H1 (cell line): ENCODE measurements around the gene BSDC1. TPM values are rescaled to one million over a fixed set of nuclear protein-coding genes. Genes with fewer than 3 reads are reported as not detected.

Experiments used
- CTCF ChIA-PET: fragments of 300-600 bp; sonication (Branson Sonifier 250); formaldehyde crosslinking; loops from one replicate; lab custom pipeline; 2021; ENCODE audit not compliant: partially characterized antibody; lab: Charles Lee
- POLR2A ChIA-PET: fragments of 300-600 bp; sonication (Branson Sonifier 250); formaldehyde crosslinking; loops from one replicate; lab custom pipeline; 2021; ENCODE audit warnings: inconsistent platforms; ENCODE audit not compliant: partially characterized antibody; lab: Charles Lee
- DNase-seq, 2 experiments: peaks; one replicate each; pipeline versions ENCODE4 v3.0.0 to v3.0.0-alpha.2; 2010 to 2022; ENCODE audit warnings: low spot score in 2 of 2, low read depth in 1 of 2, mixed read lengths in 1 of 2
- FAIRE-seq: peaks from 2 replicates; lab custom pipeline; 2011; peaks lifted over from hg19 to GRCh38; lab: Jason Lieb, UNC
- H2AFZ ChIP-seq: 2 replicates; pipeline ENCODE4 v1.8.1; 2012; ENCODE audit warnings: low read length, inconsistent platforms
- H2AK5ac ChIP-seq: 2 replicates; pipeline ENCODE4 v1.6.1; 2013; ENCODE audit warnings: low read depth, low read length
- H2BK120ac ChIP-seq: replicated peaks from 2 replicates; pipeline ENCODE3; 2013; ENCODE audit warnings: low read depth, low read length, inconsistent platforms
- H2BK12ac ChIP-seq: 2 replicates; pipeline ENCODE4 v1.6.1; 2013; ENCODE audit warnings: low read depth, low read length
- H2BK15ac ChIP-seq: 2 replicates; pipeline ENCODE4 v1.6.1; 2013; ENCODE audit warnings: low read length
- H2BK20ac ChIP-seq: 2 replicates; pipeline ENCODE4 v1.6.1; 2013; ENCODE audit warnings: low read length
- H2BK5ac ChIP-seq: 2 replicates; pipeline ENCODE4 v1.6.1; 2013; ENCODE audit warnings: low read depth, low read length
- H3K14ac ChIP-seq: 2 replicates; pipeline ENCODE4 v1.6.1; 2013; ENCODE audit warnings: inconsistent platforms; ENCODE audit not compliant: insufficient read length
- H3K18ac ChIP-seq: 2 replicates; pipeline ENCODE4 v1.6.1; 2013; ENCODE audit warnings: low read length; ENCODE audit errors: extremely low read depth
- H3K23ac ChIP-seq: 2 replicates; pipeline ENCODE4 v1.6.1; 2013; ENCODE audit warnings: inconsistent platforms; ENCODE audit not compliant: insufficient read length
- H3K23me2 ChIP-seq: 2 replicates; pipeline ENCODE4 v1.6.1; 2013; ENCODE audit warnings: low read depth, low read length
- H3K27ac ChIP-seq: 2 replicates; pipeline ENCODE4 v1.6.1; 2011; ENCODE audit warnings: low read depth, low read length, inconsistent platforms
- H3K27me3 ChIP-seq, 4 experiments: replicated peaks in 1 of 4; 1 replicate in 1 of 4; 2 replicates in 3 of 4; pipeline versions ENCODE4 v1.6.1 to v1.8.1; 2011 to 2013; ENCODE audit warnings: low read length in 3 of 4, mild to moderate bottlenecking in 3 of 4, inconsistent platforms in 2 of 4, mixed read lengths in 2 of 4, moderate library complexity in 1 of 4; ENCODE audit not compliant: control insufficient read depth in 3 of 4, insufficient read depth in 3 of 4; ENCODE audit errors: extremely low read depth in 1 of 4
- H3K36me3 ChIP-seq, 4 experiments: 2 replicates each; pipeline versions ENCODE4 v1.6.1 to v1.8.1; 2011 to 2013; ENCODE audit warnings: mild to moderate bottlenecking in 4 of 4, low read length in 3 of 4, moderate library complexity in 2 of 4, control low read depth in 1 of 4, inconsistent platforms in 1 of 4; ENCODE audit not compliant: insufficient read depth in 4 of 4, control insufficient read depth in 2 of 4
- H3K4ac ChIP-seq: replicated peaks from 2 replicates; pipeline ENCODE3; 2013; ENCODE audit warnings: low read length, low read depth, mixed read lengths, inconsistent platforms; ENCODE audit not compliant: insufficient read length
- H3K4me1 ChIP-seq, 4 experiments: replicated peaks in 1 of 4; 1 replicate in 1 of 4; 2 replicates in 3 of 4; pipeline versions ENCODE4 v1.6.1 to v1.8.1; 2011 to 2013; ENCODE audit warnings: low read length in 3 of 4, inconsistent platforms in 2 of 4, mixed read lengths in 1 of 4; ENCODE audit not compliant: insufficient read depth in 4 of 4, control insufficient read depth in 3 of 4
- H3K4me2 ChIP-seq, 2 experiments: 2 replicates each; pipeline versions ENCODE4 v1.6.1 to v1.8.1; 2011 to 2013; ENCODE audit warnings: low read depth in 2 of 2, low read length in 2 of 2, control low read depth in 1 of 2, inconsistent platforms in 1 of 2, mild to moderate bottlenecking in 1 of 2; ENCODE audit not compliant: insufficient read depth in 1 of 2
- H3K4me3 ChIP-seq, 4 experiments: fragments of 200-600, 300-600 bp in 1 of 4; sonication (generic), shearing (Covaris generic), sonication (Bioruptor Twin) in 1 of 4; 2 replicates each; pipeline versions ENCODE4 v1.5.1 to v1.8.1; 2011 to 2016; ENCODE audit warnings: low read length in 4 of 4, low read depth in 3 of 4, control low read depth in 2 of 4, inconsistent platforms in 2 of 4, mild to moderate bottlenecking in 2 of 4, mixed read lengths in 1 of 4, moderate library complexity in 1 of 4; ENCODE audit not compliant: insufficient read depth in 2 of 4; ENCODE audit errors: extremely low read depth in 1 of 4
- H3K56ac ChIP-seq: replicated peaks from 2 replicates; pipeline ENCODE3; 2013; ENCODE audit warnings: low read depth, mild to moderate bottlenecking, mixed read lengths, low read length, inconsistent platforms; ENCODE audit not compliant: insufficient read length
- H3K79me1 ChIP-seq: 2 replicates; pipeline ENCODE4 v1.6.1; 2013; ENCODE audit warnings: low read depth, low read length, control low read depth
- H3K79me2 ChIP-seq, 2 experiments: 2 replicates each; pipeline versions ENCODE4 v1.6.1 to v1.8.1; 2012 to 2013; ENCODE audit warnings: low read length in 2 of 2, mild to moderate bottlenecking in 2 of 2, inconsistent platforms in 1 of 2; ENCODE audit not compliant: insufficient read depth in 2 of 2, control insufficient read depth in 1 of 2
- H3K9ac ChIP-seq, 4 experiments: replicated peaks in 1 of 4; 1 replicate in 1 of 4; 2 replicates in 3 of 4; pipeline versions ENCODE4 v1.6.1 to v1.8.1; 2011 to 2013; ENCODE audit warnings: low read depth in 3 of 4, low read length in 3 of 4, control low read depth in 2 of 4, mild to moderate bottlenecking in 2 of 4, moderate library complexity in 2 of 4, inconsistent platforms in 1 of 4; ENCODE audit errors: extremely low read depth in 1 of 4
- H3K9me3 ChIP-seq, 2 experiments: 2 replicates each; pipeline versions ENCODE4 v1.6.1 to v1.8.1; 2012 to 2013; ENCODE audit warnings: mild to moderate bottlenecking in 2 of 2, moderate library complexity in 2 of 2, control low read depth in 1 of 2, inconsistent platforms in 1 of 2, low read depth in 1 of 2, low read length in 1 of 2, mixed read lengths in 1 of 2; ENCODE audit not compliant: insufficient read depth in 2 of 2
- H4K20me1 ChIP-seq, 2 experiments: replicated peaks in 1 of 2; 2 replicates each; pipeline versions ENCODE3 to v1.8.1; 2011 to 2013; ENCODE audit warnings: inconsistent platforms in 2 of 2, low read length in 2 of 2, mild to moderate bottlenecking in 1 of 2; ENCODE audit not compliant: insufficient read depth in 2 of 2, control insufficient read depth in 1 of 2
- H4K5ac ChIP-seq: 2 replicates; pipeline ENCODE4 v1.6.1; 2013; ENCODE audit warnings: low read length, low read depth, mixed read lengths, inconsistent platforms; ENCODE audit not compliant: insufficient read length
- H4K8ac ChIP-seq: 2 replicates; pipeline ENCODE4 v1.8.0; 2013; ENCODE audit warnings: mild to moderate bottlenecking, moderate library complexity, low read length, inconsistent platforms; ENCODE audit not compliant: insufficient read depth; ENCODE audit errors: extremely low read depth
- H4K91ac ChIP-seq: replicated peaks from 2 replicates; pipeline ENCODE3; 2013; ENCODE audit warnings: low read length, mixed read lengths, inconsistent platforms; ENCODE audit not compliant: insufficient read length
- ATF2 ChIP-seq: IDR thresholded peaks from 2 replicates; pipeline ENCODE4 v1.6.1; 2012; ENCODE audit warnings: low read length, inconsistent platforms
- CHD1 ChIP-seq: IDR thresholded peaks from 2 replicates; pipeline ENCODE4 v1.6.1; 2012; ENCODE audit warnings: low read depth, low read length, improper control_type of control experiment
- EGR1 ChIP-seq: IDR thresholded peaks from 2 replicates; pipeline ENCODE4 v1.6.1; 2011; ENCODE audit warnings: low read depth, low read length, borderline replicate concordance
- RXRA ChIP-seq: IDR thresholded peaks from 2 replicates; pipeline ENCODE4 v1.6.1; 2011; ENCODE audit warnings: low read depth, mild to moderate bottlenecking, low read length, moderate library complexity; ENCODE audit not compliant: insufficient read depth
- SP2 ChIP-seq: IDR thresholded peaks from 2 replicates; pipeline ENCODE4 v1.6.1; 2012; ENCODE audit warnings: mild to moderate bottlenecking, low read length, inconsistent platforms
- USF2 ChIP-seq: IDR thresholded peaks from 2 replicates; pipeline ENCODE4 v1.6.1; 2011; ENCODE audit warnings: low read length, improper control_type of control experiment
- WGBS, 2 experiments: shearing (Covaris generic) in 1 of 2; methylation state at CpG; one replicate each; pipeline versions ENCODE4 v1.1.6 to v1.1.7; 2013 to 2015; ENCODE audit warnings: low lambda C conversion rate in 2 of 2, mixed read lengths in 2 of 2, inconsistent platforms in 1 of 2, low coverage in 1 of 2, missing lambda C conversion rate in 1 of 2; ENCODE audit not compliant: insufficient replicate concordance in 2 of 2, insufficient coverage in 1 of 2, insufficient read length in 1 of 2; ENCODE audit errors: extremely low coverage in 1 of 2, missing lambda C conversion rate in 1 of 2; 5-methylcytosine and 5-hydroxymethylcytosine counted together
- polyA plus RNA-seq, 7 experiments: library from polyadenylated mRNA; depleted of rRNA in 3 of 7; stranded (reverse) in 5 of 7; unstranded in 2 of 7; fragments of >200 nt in 5 of 7; fragments of 200-250 nt in 2 of 7; gene quantifications; 1 replicate in 5 of 7; 2 replicates in 1 of 7; 4 replicates in 1 of 7; pipeline versions ENCODE4 v1.2.1 to v1.2.3, GENCODE V29; 2011 to 2013; ENCODE audit warnings: missing spikeins in 2 of 7, mixed read lengths in 2 of 7
- total RNA-seq: library from RNA; stranded (reverse); fragmentation: NEBNext Ultra II Directional; extraction: Animal tissue kit (Norgen Biotek cat#: 25700); gene quantifications from 2 replicates; pipeline ENCODE4 v1.2.1, GENCODE V29; 2021

Gene BSDC1
- total and polyA plus RNA-seq, 2 of the 8 experiments (the other 6 are each of a cell fraction or from before 2014, with no cell fraction given): 24.8 to 40.7 TPM

- H3K4me1 ChIP-seq: peaks cover 0 to 6% (median 2%) of the 10 kb centered on the region in 4 experiments; a peak in 5 of 7 replicates
- no peak overlapping the region for H3K4me3 ChIP-seq
- no peaks in the 10 kb centered on the region for H3K27me3 ChIP-seq
- H4K5ac ChIP-seq: no peak overlapping the region
- ChIA-PET CTCF (no interaction called here), POLR2A (interaction anchor here (1.2 to 13.4 kb wide), 4 partner anchors 9 to 111 kb away, joined by 3 to 321 read pairs (median 4); partner anchors contain the start of genes HDAC1 and MARCKSL1)
- 97% methylated on average over 11 of the region's 11 CpGs; no CpG with 5 or more reads in 1 of the 2 experiments for WGBS, 2 experiments
- H3K79me1 ChIP-seq: no peaks in the 10 kb centered on the region; the same call in 1 of the 2 replicates
- H2BK5ac ChIP-seq: no peak overlapping the region
- H3K9me3 ChIP-seq: no peaks in the 10 kb centered on the region
- H2AFZ ChIP-seq: no peak overlapping the region
- FAIRE-seq: no peak
- no peaks in the 10 kb centered on the region for H3K23me2 ChIP-seq
- no peaks in the 10 kb centered on the region for H3K79me2 ChIP-seq
- H3K36me3 ChIP-seq: peaks cover 16 to 65% (median 36%) of the 10 kb centered on the region in 4 experiments; a peak in 7 of 8 replicates
- H2BK12ac ChIP-seq: no peak overlapping the region
- no peak overlapping the region for H2AK5ac ChIP-seq
- H3K18ac ChIP-seq: no peak overlapping the region
- H3K14ac ChIP-seq: no peak overlapping the region
- DNase-seq: no peak
- H3K27ac ChIP-seq: no peak overlapping the region
- H3K9ac ChIP-seq: no peak overlapping the region
- no peak overlapping the region for H3K23ac ChIP-seq
- no peak overlapping the region for H3K4ac ChIP-seq
- no peak overlapping the region for H2BK15ac ChIP-seq
- H3K56ac ChIP-seq: no peak overlapping the region
- no peak overlapping the region for H2BK20ac ChIP-seq
- H2BK120ac ChIP-seq: no peak overlapping the region
- no peak overlapping the region for H4K8ac ChIP-seq
- H4K91ac ChIP-seq: no peak overlapping the region
- H3K4me2 ChIP-seq: no peak overlapping the region
- H4K20me1 ChIP-seq: peaks cover 0 to 8% of the 10 kb centered on the region in 2 experiments
- TF ChIP-seq CHD1 (no peak), USF2 (no peak), EGR1 (no peak), SP2 (no peak), RXRA (no peak), ATF2 (no peak)
Observed at GRCh38 chr1:32327204-32327603, 67.0 kb downstream of the BSDC1 start.
